AG04449 (cell line): ENCODE data around the gene TBC1D1.

Experiments
- CTCF ChIA-PET: fragments of 350-600 bp; formaldehyde crosslinking; extraction: SDS; loops from one replicate; lab custom pipeline; 2021; ENCODE audit warnings: antibody characterized with exemption; lab: Yijun Ruan, JAX
- POLR2A ChIA-PET: fragments of 400-600, 350-600 bp; formaldehyde crosslinking; extraction: SDS; loops from one replicate; lab custom pipeline; 2020; ENCODE audit warnings: antibody characterized with exemption, inconsistent platforms; lab: Yijun Ruan, JAX
- DNase-seq: peaks from one replicate; pipeline ENCODE4 v3.0.0-alpha.2; 2010; ENCODE audit warnings: low read depth, low spot score
- H3K4me3 ChIP-seq: 2 replicates; pipeline ENCODE4 v1.5.1; 2011; ENCODE audit warnings: low read depth, mild to moderate bottlenecking, control low read depth, low read length
- CTCF ChIP-seq: IDR thresholded peaks from one replicate; pipeline ENCODE4 v1.5.1; 2011; ENCODE audit warnings: mild to moderate bottlenecking, moderate library complexity, low read length, control low read depth, inconsistent platforms; ENCODE audit not compliant: insufficient read depth; ENCODE audit errors: missing control alignments

TBC1D1 gene

GRCh38 chr4:38188631-38189101, 297.8 kb downstream of the TBC1D1 start:
- H3K4me3 ChIP-seq: no peak overlapping the region
- POLR2A ChIA-PET: no interaction called here
- DNase-seq: no peak
- CTCF ChIA-PET: interaction anchor here (1.6 to 2.3 kb wide), 3 partner anchors 14 to 543 kb away, joined by 5 to 10 read pairs (median 8); no protein-coding TSS in a partner anchor
- no peak for TF ChIP-seq CTCF
